NCI-H82 treated with DMSO at 0.1 percent for 48 hours (cell line): ENCODE results near the gene RASA3.

ENCODE experiments used
- DNase-seq: peaks from one replicate; lab custom pipeline; 2025; ENCODE audit not compliant: unreplicated experiment; lab: John Stamatoyannopoulos, UW

Gene RASA3

DNA sequence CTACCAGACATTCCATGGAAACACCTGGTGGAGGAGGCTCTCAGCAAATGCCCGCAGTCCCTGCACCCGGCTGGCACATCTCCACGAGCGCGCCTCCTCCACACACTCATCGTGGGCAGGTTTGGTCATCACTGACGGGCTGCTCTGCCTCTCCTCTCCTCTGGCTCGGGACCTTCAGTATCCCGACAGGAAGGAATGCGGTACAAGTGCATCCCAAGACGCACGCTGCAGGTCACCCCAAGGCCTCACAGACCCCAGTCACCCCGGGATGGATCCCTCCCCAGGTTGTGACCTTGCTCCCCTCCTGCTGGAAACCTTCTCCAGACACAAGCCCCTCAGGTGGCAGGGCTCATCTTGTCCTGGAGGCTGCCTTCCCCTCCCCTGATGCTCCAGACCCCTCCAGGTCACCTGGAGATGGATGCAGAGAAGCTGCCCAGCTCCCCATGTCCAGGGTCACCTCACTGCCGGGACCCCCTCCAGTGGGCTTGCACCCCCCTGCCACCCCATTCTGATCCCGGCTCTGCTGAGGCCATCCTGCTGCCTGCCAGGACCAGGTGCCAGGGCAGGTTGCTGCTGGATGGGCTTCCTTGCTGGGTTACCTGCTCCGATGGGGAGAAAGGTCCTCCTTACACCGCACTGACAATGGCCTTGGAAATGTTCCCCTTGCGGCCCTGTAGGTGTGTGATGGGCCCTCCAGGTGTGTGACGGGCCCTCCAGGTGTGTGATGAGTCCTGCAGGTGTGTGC is 188.4 kb downstream of the RASA3 start:
- DNase-seq: no peak

DNA sequence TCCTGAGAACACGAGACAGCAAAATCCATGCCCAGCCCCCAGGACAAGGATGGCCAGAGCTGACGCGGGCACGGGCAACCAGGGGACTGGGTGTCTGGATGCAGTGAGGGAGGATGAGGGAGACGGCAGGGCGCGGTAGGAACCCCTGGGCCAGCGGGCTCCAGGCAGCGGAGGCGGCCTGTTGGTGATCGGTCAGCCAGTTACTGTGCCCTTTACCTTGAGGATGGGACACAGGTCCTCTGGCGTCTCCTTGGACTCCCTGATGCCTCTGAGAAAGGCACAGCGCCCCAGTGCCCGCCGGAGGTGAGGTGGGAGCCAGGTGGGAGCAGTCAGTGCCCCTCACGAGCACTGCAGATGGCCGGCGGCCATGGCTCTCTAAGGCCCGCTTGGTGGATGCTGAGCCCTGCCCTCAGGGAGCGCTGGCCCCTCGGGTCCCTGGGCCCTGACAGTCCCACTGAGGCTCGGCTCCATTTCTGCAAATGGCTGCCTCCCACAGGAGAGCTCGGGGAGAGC is 189.8 kb downstream of the RASA3 start:
- no peak for DNase-seq

DNA sequence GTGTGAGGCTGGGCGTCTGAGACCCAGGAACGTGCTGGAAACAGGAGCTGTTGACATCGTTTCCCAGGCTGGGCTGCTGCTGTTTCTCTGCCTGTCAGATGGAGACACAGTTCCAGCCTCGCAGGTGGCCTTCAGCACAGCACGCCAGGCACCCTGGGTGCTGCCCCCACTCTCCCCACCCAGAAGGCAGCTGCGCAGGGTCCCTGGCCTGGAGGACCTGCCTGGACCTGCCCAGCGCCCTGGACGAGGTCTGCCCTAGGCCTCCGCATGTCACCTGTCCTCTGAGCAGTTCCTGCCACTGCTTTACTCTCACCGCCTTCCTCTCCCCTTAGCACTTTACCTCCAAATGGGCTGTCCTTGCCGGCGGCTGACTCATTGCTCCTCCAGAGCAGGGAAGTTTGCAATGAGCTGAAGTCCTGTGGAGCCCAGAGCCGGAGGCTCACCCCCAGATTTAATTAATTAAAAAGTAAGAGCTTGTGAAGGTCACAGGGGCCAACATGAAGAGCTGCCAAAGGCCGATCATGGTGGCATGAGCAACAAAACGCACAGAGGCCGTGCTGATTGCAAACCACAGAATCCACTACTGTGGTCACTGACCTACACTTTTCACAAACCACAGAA is 190.7 kb downstream of the RASA3 start:
- no peak for DNase-seq

DNA sequence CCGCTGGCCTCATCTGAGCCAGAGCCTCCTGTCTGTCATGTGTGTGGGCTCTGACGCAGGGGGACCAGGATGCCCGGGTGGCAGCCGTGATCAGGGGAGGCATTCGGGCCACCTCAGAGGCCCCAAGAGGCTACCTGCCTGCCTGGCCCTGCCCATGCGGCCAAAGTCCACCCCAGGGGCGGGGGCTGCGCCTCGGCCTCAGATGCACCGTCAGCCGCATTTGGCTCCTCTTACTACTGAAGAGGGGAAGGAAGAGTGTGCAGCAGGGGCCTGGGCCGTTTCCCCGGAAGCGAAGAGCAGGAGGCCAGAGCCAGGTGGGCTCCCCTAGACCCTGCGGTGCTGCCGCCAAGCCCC is 192.5 kb downstream of the RASA3 start:
- no peak for DNase-seq

DNA sequence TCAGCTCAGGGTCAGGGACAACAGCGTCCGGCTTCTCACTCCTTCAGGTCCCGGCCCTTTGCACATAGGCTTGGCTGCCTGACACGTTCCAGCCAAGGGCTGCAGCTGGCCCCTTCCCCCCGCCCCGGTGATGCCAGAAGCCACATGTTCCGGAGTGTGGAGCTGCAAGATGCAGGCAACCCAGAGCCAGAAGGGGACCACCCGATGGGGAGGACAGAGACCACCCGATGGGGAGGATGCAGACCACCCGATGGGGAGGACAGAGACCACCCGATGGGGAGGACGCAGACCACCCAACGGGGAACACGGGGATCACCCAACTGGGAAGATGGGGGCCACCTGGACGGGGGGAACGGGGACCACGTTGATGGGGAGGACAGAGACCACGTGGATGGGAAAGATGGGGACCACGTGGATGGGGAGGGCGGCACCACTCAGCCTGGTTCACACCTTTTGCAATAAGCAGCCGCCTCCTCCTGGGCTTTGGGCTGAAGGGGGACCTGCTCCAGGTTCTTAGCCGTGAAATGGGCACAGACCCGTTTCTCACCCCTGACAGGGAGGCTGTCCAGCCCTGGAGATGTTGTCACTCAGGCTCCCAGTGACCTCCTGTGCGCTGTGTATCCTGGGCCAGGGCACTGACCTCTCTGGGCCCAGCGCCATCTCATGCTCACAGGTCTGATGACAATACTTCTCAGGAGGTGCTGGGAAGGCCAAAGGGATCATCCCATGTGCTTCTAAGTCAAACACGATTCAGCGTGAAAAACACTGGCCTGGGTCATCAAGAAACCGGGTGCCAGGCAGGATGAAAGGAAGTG is 193.1 kb downstream of the RASA3 start:
- DNase-seq: no peak

DNA sequence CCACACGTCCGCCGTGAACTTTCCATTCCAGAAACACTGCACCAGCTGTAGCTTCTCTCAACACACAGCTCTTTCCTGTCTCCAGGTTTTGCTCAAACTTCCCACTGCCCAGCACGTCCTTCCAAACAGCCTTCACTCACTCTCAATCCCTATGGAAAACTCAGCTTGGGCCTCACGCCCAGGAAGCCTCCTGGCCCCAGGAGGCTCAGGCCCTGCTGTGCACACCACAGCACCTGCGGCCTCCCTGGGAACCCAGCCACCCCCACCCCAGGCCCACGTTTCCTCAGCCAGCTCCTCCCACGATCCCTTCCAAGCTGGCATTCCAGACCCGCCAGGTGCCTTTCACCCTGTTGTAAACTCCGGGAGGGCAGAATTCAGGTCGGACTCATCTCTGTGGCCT is 193.7 kb downstream of the RASA3 start:
- DNase-seq: no peak

DNA sequence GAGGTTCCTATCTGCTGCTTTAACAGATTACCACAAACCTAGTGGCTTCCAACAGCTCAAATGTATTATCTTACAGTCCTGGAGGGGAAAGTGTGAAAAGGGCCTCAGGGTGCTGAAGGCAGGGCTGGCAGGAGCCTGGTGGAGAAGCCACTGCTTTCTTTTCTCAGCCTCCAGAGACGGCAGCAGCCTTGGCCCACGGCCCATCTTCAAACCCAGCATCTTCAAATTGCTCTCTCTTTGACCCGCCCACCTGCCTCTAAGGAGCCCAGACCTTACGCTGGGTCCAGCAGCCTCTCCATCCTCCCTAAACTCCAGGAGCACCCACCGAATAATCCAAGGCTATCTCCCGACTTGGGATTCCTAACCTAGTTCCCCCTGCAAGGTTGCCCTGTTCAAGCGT is 194.2 kb downstream of the RASA3 start:
- DNase-seq: no peak

DNA sequence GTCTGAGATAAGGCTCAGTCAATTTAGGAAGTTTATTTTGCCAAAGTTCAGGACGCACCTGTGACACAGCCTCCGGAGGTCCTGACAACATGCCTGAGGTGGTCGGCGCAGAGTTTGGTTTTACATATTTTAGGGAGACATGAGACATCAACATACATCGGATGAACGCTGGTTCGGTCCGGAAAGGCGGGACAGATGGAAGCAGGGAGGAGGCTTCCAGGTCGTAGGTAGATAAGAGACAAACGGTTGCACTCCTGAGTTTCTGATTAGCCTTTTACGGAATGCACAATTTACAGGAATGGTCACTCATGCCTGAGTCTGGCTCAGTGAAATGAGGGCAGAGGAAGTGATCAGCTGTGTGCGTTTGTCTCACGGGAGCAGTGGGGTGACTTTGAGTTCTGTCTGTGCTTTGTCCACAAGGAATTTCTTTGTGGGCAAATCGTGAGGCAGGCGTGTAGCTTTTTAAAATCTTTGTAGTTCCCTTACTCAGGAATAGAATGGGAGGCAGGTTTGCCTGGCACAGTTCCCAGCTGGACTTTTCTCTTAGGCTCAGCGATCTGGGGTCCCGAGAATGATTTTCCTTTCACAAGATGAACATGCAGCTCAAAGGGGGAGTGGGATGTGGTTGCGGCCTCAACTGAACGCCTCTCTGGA is 194.8 kb downstream of the RASA3 start:
- no peak for DNase-seq

DNA sequence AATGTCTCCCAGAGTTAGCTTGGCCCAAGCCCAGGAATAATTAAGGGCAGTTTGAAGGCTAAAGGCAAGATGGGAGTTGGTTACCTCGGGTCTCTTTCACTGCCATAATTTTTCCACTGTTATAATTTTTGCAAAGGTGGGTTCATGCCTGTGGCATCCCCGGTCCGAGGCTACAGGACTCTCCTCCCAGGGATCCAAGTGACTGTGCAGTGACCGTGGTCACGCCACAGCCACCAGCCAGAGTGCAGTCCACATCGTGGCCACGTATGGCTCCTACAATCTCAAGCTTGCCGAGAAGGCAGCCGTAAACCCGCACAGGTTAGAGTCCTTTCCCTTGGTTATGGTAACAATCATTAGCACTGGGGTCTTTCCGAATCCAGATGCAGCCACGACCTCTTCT is 195.3 kb downstream of the RASA3 start:
- DNase-seq: no peak

DNA sequence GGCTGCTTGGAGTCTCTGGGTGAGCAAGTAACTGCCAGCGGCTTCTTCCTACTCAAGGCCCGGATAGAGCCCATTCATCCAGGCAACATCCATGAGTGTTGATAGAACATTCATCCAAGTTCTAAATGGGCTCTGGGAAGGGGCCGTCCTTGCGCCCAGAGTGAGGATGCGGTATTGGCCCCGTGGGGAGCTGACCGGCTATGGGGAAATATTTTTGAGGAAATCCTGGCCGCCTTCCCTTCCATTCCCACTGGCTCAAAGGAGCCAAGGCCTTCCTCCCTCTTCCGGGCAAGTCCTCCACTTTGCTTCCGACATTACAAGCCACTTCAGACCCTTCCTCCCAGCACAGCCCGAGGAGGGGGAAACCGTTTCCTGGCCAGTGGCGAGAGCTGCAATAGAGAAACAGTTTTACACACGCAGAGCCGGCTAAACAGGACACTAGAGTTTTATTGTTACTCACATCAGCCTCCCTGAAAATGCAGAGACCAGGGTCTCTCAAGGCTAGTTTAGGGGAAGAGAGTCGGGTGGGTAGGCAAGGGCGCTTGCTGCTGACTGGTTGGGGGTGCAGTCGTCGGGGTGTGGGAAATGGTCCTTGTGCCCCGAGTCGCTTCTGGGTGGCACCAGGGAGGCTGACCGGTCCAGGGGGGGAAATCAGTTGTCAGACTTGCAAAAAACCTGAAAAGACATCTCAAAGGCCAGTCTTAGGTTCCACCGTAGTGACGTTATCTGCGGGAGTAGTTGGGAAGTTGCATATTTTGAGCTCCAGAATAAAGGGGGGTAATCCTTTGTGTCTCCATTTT is 196.1 kb downstream of the RASA3 start:
- DNase-seq: no peak

DNA sequence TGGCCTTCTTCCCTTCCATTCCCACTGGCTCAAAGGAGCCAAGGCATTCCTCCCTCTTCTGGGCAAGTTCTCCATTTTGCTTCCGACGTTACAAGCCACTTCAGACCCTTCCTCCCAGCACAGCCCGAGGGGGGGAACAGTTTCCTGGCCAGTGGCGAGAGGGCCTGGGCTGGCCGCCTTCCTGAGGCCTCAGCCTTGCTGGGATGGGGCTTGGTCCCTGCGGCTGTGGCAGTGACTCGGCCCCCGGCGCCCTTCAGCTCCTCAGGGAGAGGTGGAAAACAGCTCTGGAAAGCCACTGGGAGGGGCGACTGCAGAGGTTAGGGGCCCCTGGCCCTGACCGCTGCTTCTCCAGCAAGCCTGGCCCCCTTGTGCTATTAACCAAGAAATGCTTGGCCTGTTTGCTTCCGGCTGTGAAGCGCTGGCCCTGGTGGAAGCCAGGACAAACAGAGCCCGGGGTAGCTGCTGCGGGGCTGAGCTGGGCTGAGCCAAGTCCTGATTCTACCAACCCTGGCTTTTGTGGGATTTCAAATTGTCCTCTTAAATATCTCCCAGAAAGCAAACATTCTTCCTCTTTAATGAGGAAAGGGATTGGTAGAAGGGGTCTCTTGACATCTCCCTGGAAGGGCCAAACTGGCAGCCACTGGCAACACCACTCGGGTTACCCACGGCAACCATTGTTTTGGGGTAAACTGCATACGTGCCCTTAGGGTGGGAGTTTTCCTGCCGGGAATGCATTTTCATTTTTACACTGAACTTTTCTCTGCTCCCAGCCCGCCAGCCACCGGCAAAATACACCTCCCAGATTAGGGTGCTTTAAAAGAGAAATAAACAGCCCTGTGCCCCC is 197.2 kb downstream of the RASA3 start:
- DNase-seq: no peak

DNA sequence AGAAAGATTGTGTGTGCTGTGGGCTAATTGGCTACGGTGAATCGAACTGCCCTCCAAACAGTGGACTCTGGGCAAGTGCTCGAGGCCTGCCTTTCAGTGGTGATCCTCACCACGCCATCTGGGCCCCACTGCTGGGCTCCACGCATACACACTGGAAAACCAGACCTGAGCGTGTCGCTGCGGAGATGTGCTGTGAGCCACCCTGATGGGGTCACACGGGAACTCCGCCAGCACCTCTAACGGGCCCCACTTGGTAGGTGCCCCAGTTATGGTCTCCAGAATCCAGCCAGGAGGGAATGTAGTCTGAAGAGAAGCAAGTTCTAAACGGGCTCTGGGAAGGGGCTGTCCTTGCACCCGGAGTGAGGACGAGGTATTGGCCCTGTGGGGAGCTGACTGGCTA is 197.8 kb downstream of the RASA3 start:
- no peak for DNase-seq

DNA sequence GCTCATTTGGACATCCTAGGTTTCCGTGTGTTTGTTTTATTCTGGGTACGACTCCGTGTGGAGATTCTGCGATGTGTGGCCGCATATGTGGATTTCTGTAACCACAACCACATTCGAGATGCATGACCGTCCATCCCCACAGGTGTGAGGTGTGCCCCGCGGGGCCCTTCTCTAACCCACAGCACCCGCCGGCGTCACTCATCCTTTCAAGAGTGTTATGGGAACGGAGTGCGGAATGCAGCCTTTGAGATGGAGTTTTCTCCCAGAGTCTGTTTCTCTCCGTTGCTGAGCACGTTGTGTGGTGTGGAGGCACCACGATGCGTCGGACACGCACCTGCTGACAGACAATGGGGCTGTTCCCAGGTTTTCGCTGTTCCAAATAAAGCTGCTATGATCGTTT is 198.5 kb downstream of the RASA3 start:
- no peak for DNase-seq

DNA sequence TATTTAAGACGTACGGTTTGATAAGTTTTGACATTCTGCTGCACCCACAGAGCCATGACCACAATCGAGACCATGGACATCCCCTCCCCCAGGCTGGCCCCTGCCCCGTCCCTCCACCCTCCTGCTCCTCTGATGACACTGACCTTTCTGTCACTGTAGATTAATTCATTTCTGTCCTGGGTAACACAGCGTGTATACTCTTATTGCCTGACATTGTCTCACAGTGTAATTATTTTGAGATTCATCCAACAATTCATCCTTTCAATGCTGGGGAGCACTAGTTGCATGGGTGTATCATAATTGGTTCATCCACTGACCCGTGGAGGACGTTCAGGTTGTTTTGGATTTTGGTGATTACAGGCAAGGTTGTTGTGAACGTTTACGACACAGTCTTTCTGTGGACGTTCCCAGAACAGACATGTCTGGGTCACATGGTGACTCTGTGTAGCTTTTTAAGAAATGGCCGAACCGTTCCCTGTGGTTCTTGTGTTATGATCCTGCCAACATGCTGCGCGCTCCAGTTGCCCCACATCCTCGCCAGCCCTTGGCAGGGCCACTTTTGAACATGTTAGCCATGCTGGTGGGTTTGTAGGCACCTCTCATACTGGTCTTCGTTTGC is 200.5 kb downstream of the RASA3 start:
- DNase-seq: no peak

DNA sequence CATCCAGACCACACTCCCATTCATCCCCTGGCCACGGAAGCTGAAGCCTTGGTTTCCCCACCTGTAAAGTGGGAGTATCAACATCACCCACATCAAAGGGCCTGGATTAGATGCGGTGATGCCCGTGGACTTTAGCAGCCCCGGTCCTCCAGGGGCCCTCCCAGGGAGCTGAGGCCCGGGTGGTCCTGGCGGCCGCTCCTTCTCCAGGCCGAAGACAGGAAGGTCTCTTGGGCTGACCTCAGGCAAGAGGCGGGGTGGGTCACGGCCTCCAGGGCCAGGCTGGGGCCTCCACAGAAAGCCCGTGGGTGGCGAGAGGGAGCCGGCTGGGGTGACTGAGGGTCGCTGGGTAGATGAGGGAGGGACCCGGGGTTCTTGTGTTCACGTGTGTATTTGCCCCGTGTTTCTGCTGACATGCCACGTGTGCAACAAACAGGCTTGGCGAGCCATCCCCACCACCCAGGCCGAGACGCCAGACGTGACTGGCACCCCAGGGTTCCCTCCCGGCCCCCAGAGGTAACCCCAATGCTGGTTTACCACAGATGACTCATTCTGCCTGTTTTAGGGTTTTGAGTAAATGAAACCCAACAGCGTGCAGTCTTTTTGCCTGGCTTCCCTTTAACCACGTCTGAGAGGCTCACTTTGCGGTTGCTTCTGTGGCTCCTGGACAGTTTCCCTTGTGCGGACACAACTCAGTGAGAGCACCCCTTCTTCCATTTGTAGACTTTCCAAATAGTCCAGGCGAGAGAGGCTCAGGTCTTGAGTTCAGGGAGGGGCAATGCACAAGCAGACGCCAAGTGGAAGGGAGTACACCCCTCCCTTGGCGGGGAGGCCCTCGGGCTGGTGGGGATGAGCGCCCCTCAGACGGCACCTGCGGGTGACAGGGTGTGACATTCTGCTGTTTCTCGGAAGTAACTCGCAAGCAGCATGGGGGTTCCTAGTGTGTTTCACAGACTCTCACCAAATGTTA is 201.5 kb downstream of the RASA3 start:
- DNase-seq: no peak

DNA sequence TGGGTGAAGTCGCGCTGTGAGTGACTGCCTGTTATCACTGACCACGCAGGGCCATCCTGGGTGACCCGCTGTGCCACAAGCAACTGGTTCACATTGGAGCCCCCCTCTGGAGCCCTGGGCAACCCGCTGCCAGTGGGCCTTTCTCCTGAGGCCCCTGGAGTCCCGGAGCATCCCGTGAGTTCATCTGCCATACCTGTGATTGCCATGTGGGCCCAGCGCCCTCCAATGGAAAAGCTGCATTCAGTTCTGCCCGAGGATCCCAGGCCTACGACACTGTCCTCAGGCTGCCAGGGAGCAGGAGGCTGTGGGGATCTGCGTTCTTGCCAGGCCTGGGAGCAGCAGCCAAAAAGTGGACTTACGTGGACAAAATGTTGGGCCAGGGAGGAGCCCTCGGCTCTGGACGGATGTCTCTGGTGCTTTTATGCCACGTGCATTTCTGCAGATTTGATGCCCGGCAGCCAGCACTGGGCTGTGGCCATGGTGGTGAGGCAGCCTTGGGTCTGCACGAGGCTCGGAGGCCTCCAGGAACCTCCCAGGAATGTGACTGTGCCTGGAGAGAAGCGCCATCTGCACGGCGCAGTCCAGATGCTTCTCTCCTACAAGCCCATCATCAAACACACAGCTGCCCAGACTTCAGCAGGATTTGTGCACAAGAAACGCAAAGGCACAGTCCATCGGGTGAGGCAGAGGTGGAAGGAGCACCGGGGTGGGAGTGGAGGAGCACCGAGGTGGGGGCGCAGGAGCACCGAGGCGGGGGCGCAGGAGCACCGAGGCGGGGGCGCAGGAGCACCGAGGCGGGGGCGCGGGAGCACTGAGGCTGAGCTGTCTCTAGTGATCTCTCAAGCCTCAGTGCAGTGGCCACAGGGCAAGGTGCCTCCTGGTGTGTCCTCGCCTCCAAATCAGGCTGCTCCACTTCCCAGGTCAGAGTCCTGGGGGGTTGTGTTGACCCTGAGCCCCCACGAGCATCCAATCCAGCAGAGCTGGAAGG is 202.5 kb downstream of the RASA3 start:
- no peak for DNase-seq
